Activated CD8-positive, alpha-beta memory T cell treated with anti-CD3 and anti-CD28 coated beads for 36 hours (primary cell): ENCODE data around the gene LAG3. TPM values are rescaled to one million over a fixed set of nuclear protein-coding genes. Genes with fewer than 3 reads are reported as not detected.

ENCODE experiments used
- CTCF ChIA-PET: fragments of 350-600 bp; sonication (Branson Sonifier 250); formaldehyde crosslinking; loops from one replicate; lab custom pipeline; 2021; ENCODE audit warnings: antibody characterized with exemption; lab: Charles Lee
- POLR2A ChIA-PET: fragments of 350-600 bp; sonication (Branson Sonifier 250); formaldehyde crosslinking; loops from one replicate; lab custom pipeline; 2021; ENCODE audit warnings: antibody characterized with exemption; lab: Charles Lee
- total RNA-seq, 2 experiments: library from RNA; stranded (reverse); gene quantifications; one replicate each; pipeline ENCODE4 v1.2.3, GENCODE V29; 2021

LAG3 gene
- total RNA-seq, 2 experiments from 2014 or later: 324 to 331 TPM

GRCh38 chr12:6777386-6777785, 5.1 kb downstream of the LAG3 start:
- POLR2A ChIA-PET: interaction anchor here (1.9 kb wide), 1 partner anchor 24 kb away, joined by 9 read pairs; the partner anchor contains the start of gene MLF2

DNA sequence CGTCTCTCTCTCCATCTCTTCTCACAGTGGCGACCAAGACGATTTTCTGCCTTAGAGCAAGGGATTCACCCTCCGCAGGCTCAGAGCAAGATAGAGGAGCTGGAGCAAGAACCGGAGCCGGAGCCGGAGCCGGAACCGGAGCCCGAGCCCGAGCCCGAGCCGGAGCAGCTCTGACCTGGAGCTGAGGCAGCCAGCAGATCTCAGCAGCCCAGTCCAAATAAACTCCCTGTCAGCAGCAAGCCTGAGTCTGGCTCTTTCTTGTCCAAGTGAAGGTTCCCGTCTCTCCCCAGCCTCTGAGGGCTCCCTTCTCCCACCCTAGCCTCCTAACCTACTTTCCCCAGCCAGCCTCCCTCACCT, 5.9 kb downstream of the LAG3 start:
- POLR2A ChIA-PET: interaction anchor here (0.7 to 1.9 kb wide), 3 partner anchors 11 to 66 kb away, joined by 4 to 9 read pairs (median 7); partner anchors contain the start of genes MLF2 and PTMS
- CTCF ChIA-PET: interaction anchor here (0.7 to 11.7 kb wide), 5 partner anchors 12 to 54 kb away, joined by 3 to 85 read pairs (median 4); partner anchors contain the start of genes COPS7A, MLF2 and PTMS

More at GRCh38 chr12:6777386-6777785, 5.1 kb downstream of the LAG3 start:
- CTCF ChIA-PET: interaction anchor here (5.1 to 11.7 kb wide), 2 partner anchors 11 to 24 kb away, joined by 42 to 85 read pairs; partner anchors contain the start of genes MLF2 and PTMS

- ChIA-PET CTCF (interaction anchor here (0.7 to 11.7 kb wide), 5 partner anchors 12 to 54 kb away, joined by 3 to 85 read pairs (median 4); partner anchors contain the start of genes COPS7A, MLF2 and PTMS), POLR2A (interaction anchor here (0.7 to 1.9 kb wide), 4 partner anchors 12 to 94 kb away, joined by 4 to 9 read pairs (median 6); partner anchors contain the start of genes MLF2, PTMS and SPSB2)
Observed at GRCh38 chr12:6778574-6779550, 6.5 kb downstream of the LAG3 start.

DNA sequence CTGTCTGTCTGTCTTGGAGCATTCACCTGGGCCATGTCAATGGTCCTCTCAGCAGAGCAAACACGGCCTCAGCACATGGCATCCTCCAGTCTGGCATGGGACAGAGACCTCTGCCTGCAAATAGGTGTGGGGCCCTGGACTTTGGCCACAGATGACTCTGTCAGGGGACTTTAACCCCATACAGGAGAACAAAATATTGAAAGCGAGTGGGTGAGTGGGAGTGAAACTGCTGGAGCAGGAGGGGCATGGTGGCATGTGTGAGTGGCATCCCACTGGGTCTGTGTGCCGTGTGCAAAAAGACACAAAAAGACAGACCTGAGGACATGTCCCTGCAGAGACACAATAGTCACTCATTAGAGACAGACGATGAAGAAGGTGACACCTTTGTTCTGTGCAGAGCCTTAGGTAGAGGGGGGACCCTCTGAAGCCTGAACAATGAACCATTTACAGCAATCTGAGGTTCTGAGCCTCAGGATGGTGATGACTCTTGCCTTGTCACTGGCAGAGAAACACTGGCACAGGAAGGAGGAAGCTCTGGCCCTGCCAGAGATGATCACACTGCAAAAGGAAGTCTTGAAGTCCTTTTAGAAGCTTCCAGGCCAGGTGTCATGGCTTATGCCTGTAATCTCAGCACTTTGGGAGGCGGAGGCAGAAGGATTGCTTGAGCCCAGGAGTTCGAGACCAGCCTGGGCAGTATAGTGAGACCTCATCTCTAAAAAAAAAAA, 7.5 kb downstream of the LAG3 start:
- POLR2A ChIA-PET: interaction anchor here (0.9 to 2.1 kb wide), 5 partner anchors 8 to 93 kb away, joined by 3 to 9 read pairs (median 5); partner anchors contain the start of genes LAG3, MLF2, P3H3 and SPSB2
- CTCF ChIA-PET: interaction anchor here (0.6 to 11.7 kb wide), 10 partner anchors 9 to 54 kb away, joined by 3 to 85 read pairs (median 6); partner anchors contain the start of genes CD4, MLF2, P3H3 and PTMS

DNA sequence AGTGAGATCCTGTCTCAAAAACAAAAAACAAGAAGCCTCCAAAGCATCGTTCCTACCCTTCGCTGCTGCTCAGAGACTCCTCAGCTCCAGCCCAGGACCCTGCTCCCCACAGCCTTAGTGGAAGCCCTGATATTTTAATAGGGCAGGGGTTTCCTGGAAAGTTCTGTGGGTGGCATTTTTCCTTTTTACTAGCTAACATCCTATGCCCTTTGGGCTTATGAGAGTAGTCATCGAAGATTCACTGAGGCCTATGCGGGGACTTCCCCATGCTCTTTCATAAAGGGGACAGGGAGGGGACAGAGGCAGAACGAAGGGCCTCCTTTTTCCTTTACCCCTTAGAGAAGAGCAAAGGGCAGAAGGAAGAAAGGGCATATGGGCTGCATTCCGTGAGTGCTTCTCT, 8.3 kb downstream of the LAG3 start:
- POLR2A ChIA-PET: interaction anchor here (1.1 to 2.1 kb wide), 4 partner anchors 9 to 91 kb away, joined by 3 to 9 read pairs (median 6); partner anchors contain the start of genes LAG3, MLF2 and P3H3

GRCh38 chr12:6782119-6782518, 9.8 kb downstream of the LAG3 start:
- CTCF ChIA-PET: interaction anchor here (1.1 to 2.5 kb wide), 4 partner anchors 10 to 29 kb away, joined by 3 to 26 read pairs (median 10); partner anchors contain the start of genes LAG3, MLF2 and PTMS
- POLR2A ChIA-PET: no interaction called here

More for the DNA sequence above, 8.3 kb downstream of the LAG3 start:
- CTCF ChIA-PET: interaction anchor here (0.6 to 2.5 kb wide), 11 partner anchors 9 to 66 kb away, joined by 3 to 26 read pairs (median 5); partner anchors contain the start of genes CD4, MLF2, P3H3 and PTMS

- ChIA-PET POLR2A (interaction anchor here (0.5 kb wide), 1 partner anchor 154 kb away, joined by 4 read pairs; no protein-coding TSS in a partner anchor), CTCF (interaction anchor here (0.6 to 1.1 kb wide), 3 partner anchors 30 to 46 kb away, joined by 3 read pairs; partner anchors contain the start of gene MLF2)
Observed at GRCh38 chr12:6782850-6783566, 10.7 kb downstream of the LAG3 start.

DNA sequence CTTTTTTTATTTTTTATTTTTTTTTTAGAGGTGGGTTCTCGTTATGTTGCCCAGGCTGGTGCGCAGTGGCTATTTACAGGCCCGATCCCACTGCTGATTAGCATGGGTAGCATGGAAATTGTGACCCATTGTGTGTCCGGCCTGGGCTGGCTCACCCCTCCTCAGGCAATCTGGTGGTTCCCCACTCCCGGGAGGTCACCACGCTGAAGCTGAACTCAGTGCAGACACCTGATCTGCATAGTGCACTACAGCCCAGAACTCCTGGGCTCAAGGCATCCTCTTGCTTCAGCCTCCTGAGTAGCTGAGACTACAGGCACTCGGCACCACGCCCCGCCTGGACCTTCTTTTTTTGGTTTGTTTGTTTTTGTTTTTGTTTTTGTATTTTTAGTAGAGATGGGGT, 11.5 kb downstream of the LAG3 start:
- ChIA-PET POLR2A (no interaction called here), CTCF (interaction anchor here (0.6 to 1.8 kb wide), 5 partner anchors 17 to 45 kb away, joined by 3 to 4 read pairs (median 4); partner anchors contain the start of gene MLF2)

- POLR2A ChIA-PET: interaction anchor here (0.8 kb wide), 1 partner anchor 37 kb away, joined by 3 read pairs; no protein-coding TSS in a partner anchor
Observed at GRCh38 chr12:6784296-6784695, 12.0 kb downstream of the LAG3 start.

GRCh38 chr12:6784761-6785160, 12.4 kb downstream of the LAG3 start:
- CTCF ChIA-PET: interaction anchor here (0.6 to 1.8 kb wide), 4 partner anchors 31 to 314 kb away, joined by 3 to 5 read pairs (median 4); partner anchors contain the start of genes MLF2 and VAMP1

More at GRCh38 chr12:6784296-6784695, 12.0 kb downstream of the LAG3 start:
- CTCF ChIA-PET: interaction anchor here (0.6 to 1.8 kb wide), 5 partner anchors 17 to 314 kb away, joined by 3 to 5 read pairs (median 4); partner anchors contain the start of genes MLF2 and VAMP1

GRCh38 chr12:6786416-6787094, 14.2 kb downstream of the LAG3 start:
- POLR2A ChIA-PET: interaction anchor here (0.6 kb wide), 1 partner anchor 82 kb away, joined by 3 read pairs; no protein-coding TSS in a partner anchor
- CTCF ChIA-PET: interaction anchor here (0.9 to 1.1 kb wide), 2 partner anchors 12 to 20 kb away, joined by 3 to 4 read pairs; partner anchors contain the start of gene PTMS

More at GRCh38 chr12:6784761-6785160, 12.4 kb downstream of the LAG3 start:
- POLR2A ChIA-PET: interaction anchor here (0.8 kb wide), 1 partner anchor 36 kb away, joined by 3 read pairs; no protein-coding TSS in a partner anchor

GRCh38 chr12:6787309-6787708, 15.0 kb downstream of the LAG3 start:
- ChIA-PET POLR2A (no interaction called here), CTCF (interaction anchor here (0.9 kb wide), 1 partner anchor 21 kb away, joined by 4 read pairs; the partner anchor contains the start of gene PTMS)

DNA sequence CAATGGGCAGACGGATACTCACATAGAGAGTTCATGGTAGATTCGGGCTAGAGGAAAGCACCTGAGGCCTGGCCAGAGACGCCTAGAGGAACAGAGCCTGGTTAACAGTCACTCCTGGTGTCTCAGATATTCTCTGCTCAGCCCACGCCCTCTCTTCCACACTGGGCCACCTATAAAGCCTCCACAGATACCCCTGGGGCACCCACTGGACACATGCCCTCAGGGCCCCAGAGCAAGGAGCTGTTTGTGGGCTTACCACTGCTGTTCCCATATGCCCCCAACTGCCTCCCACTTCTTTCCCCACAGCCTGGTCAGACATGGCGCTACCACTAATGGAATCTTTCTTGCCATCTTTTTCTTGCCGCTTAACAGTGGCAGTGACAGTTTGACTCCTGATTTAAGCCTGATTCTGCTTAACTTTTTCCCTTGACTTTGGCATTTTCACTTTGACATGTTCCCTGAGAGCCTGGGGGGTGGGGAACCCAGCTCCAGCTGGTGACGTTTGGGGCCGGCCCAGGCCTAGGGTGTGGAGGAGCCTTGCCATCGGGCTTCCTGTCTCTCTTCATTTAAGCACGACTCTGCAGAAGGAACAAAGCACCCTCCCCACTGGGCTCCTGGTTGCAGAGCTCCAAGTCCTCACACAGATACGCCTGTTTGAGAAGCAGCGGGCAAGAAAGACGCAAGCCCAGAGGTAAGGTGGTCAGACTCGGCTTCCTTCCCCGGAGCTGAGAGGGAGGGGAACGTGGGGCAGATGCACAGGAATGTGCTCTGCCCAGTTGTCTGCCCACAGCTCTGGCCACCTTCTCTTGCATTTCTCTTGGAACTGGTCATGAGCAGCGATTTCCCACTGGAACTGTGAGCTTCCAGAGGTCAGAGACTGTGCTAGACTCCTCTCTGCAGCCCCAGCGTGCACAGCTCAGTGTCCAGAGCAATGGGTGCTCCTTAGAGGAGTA, 16.9 kb downstream of the LAG3 start, which contains the start of gene CD4:
Gene CD4, plus strand, starts transcription at position 557 of the 953 bp plus-strand sequence. CDS start 10,611 bp downstream, outside the sequence.
- CTCF ChIA-PET: interaction anchor here (1.2 to 1.6 kb wide), 5 partner anchors 7 to 102 kb away, joined by 3 to 10 read pairs (median 5); partner anchors contain the start of gene MLF2
- POLR2A ChIA-PET: no interaction called here

DNA sequence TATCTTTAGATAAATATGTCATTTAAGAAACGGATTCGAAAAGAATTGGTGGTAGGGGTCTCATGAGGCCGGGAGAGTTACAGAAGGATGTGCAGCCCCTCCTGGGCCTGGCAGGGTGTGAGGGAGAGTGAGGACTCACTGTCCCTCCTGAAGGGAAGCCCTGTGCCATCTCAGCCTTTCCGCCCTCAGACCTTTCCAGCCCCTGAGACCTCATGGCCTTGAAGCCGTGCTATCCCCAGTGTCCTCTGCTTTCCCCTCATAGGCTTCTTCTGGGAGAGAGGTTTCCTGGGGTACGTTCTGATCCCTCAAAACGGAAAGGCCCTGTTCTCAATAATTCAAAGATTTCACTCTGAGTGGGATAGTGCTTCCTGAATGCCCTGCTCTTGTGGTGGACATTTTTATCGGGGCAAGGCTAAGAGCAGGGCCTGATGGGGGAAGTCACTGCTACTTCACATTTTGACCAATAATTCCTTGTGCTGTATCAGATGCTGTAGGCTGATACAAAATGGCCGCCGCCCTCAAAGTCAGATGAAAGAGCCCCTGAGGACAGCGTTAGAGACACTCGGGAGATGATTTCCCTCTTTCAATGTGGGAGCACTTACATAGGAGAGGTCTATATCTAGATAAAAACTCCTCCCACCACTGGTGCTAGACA, 18.3 kb downstream of the LAG3 start:
- ChIA-PET CTCF (no interaction called here), POLR2A (no interaction called here)
